HepG2 (cell line): ENCODE data around the gene PLOD2. TPM values are rescaled to one million over a fixed set of nuclear protein-coding genes. Genes with fewer than 3 reads are reported as not detected.
A peak's percentile ranks its signal among the peaks of the same experiment; 100 is the strongest.

Experiments used
- ATF4 ChIP-seq, 2 experiments: fragments of 450-650 bp in 1 of 2; sonication (generic) in 1 of 2; formaldehyde crosslinking; IDR thresholded peaks; 2 replicates each; pipeline versions ENCODE4 v1.5.0 to v1.8.0; 2020 to 2022; ENCODE audit warnings: mild to moderate bottlenecking in 1 of 2, missing genetic modification reagents in 1 of 2
- E2F2 ChIP-seq: sonication (generic); formaldehyde crosslinking; IDR thresholded peaks from 2 replicates; pipeline ENCODE4 v1.4.0; 2020; ENCODE audit warnings: missing genetic modification reagents, borderline replicate concordance
- ETV6 ChIP-seq: sonication (generic); formaldehyde crosslinking; conservative IDR thresholded peaks from 2 replicates; pipeline ENCODE4 v1.4.0; 2020; ENCODE audit warnings: missing genetic modification reagents
- KDM3A ChIP-seq: IDR thresholded peaks from 2 replicates; pipeline ENCODE4 v1.6.1; 2018; ENCODE audit warnings: low read depth, missing compliant biosample characterization
- MXD1 ChIP-seq: sonication (generic); formaldehyde crosslinking; IDR thresholded peaks from 2 replicates; pipeline ENCODE4 v1.4.0; 2020; ENCODE audit warnings: mild to moderate bottlenecking, missing genetic modification reagents
- MZF1 ChIP-seq: sonication (generic); formaldehyde crosslinking; IDR thresholded peaks from 2 replicates; pipeline ENCODE4 v1.8.1; 2023; ENCODE audit warnings: mild to moderate bottlenecking, missing genetic modification reagents, borderline replicate concordance
- PHF21A ChIP-seq: sonication (generic); formaldehyde crosslinking; IDR thresholded peaks from 2 replicates; pipeline ENCODE4 v1.5.0; 2020; ENCODE audit warnings: mild to moderate bottlenecking, missing genetic modification reagents
- REL ChIP-seq: sonication (generic); formaldehyde crosslinking; conservative IDR thresholded peaks from 2 replicates; pipeline ENCODE4 v1.8.0; 2022; ENCODE audit warnings: mild to moderate bottlenecking, missing genetic modification reagents, moderate library complexity
- THAP11 ChIP-seq: IDR thresholded peaks from 2 replicates; pipeline ENCODE4 v1.6.1; 2016; ENCODE audit warnings: missing biosample characterization, missing genetic modification reagents
- ZBTB1 ChIP-seq: sonication (generic); formaldehyde crosslinking; IDR thresholded peaks from 2 replicates; pipeline ENCODE4 v1.4.0; 2020; ENCODE audit warnings: missing genetic modification reagents, borderline replicate concordance
- ZFP36 ChIP-seq: fragments of 150-350 bp; IDR thresholded peaks from 2 replicates; pipeline ENCODE4 v1.6.1; 2018; ENCODE audit warnings: borderline replicate concordance, low read length, low read depth; ENCODE audit not compliant: partially characterized antibody
- ZNF20 ChIP-seq: sonication (generic); formaldehyde crosslinking; IDR thresholded peaks from 2 replicates; pipeline ENCODE4 v1.4.0; 2020; ENCODE audit warnings: mild to moderate bottlenecking, moderate library complexity, missing genetic modification reagents
- ZNF24 ChIP-seq: fragments of 450-650 bp; IDR thresholded peaks from 2 replicates; pipeline ENCODE4 v1.6.1; 2017; ENCODE audit warnings: antibody characterized with exemption, mild to moderate bottlenecking
- ZNF605 ChIP-seq: sonication (generic); formaldehyde crosslinking; IDR thresholded peaks from 2 replicates; pipeline ENCODE4 v1.8.0; 2022; ENCODE audit warnings: mild to moderate bottlenecking, missing genetic modification reagents
- ZNF784 ChIP-seq: sonication (generic); formaldehyde crosslinking; IDR thresholded peaks from 2 replicates; pipeline ENCODE4 v1.5.1; 2020; ENCODE audit warnings: missing genetic modification reagents, mild to moderate bottlenecking, borderline replicate concordance
- ZNF792 ChIP-seq: IDR thresholded peaks from 2 replicates; pipeline ENCODE4 v1.6.1; 2016
- polyA plus RNA-seq, 8 experiments: library from polyadenylated mRNA; depleted of rRNA in 3 of 8; stranded (reverse) in 7 of 8; unstranded in 1 of 8; fragments of >200 nt; fragmentation: Illumina TruSeq in 4 of 8; extraction: Trizol in 4 of 8; gene quantifications; 2 replicates each; pipeline versions ENCODE4 v1.2.1 to v1.2.3, GENCODE V29; 2011 to 2016; ENCODE audit warnings: low read depth in 4 of 8, missing spikeins in 1 of 8, mixed read lengths in 1 of 8; ENCODE audit not compliant: insufficient read depth in 1 of 8
- total RNA-seq, 5 experiments: library from RNA; depleted of rRNA; stranded (reverse); fragments of >200 nt; fragmentation: Illumina TruSeq; extraction: Trizol; gene quantifications; 2 replicates each; pipeline ENCODE4 v1.2.3, GENCODE V29; 2016; ENCODE audit warnings: low read depth in 1 of 5
- TF ChIP-seq, protein P1 (sequence below): IDR thresholded peaks from 2 replicates; pipeline ENCODE4 v1.6.1; 2016; ENCODE audit warnings: missing compliant biosample characterization, missing genetic modification reagents, borderline replicate concordance
- TF ChIP-seq, protein P2 (sequence below): sonication (generic); formaldehyde crosslinking; IDR thresholded peaks from 2 replicates; pipeline ENCODE4 v1.5.0; 2020; ENCODE audit warnings: missing genetic modification reagents
- TF ChIP-seq, protein P3 (sequence below): sonication (generic); formaldehyde crosslinking; IDR thresholded peaks from 2 replicates; pipeline ENCODE4 v1.4.0; 2020; ENCODE audit warnings: missing genetic modification reagents
- TF ChIP-seq, protein P4 (sequence below): sonication (generic); formaldehyde crosslinking; IDR thresholded peaks from 2 replicates; pipeline ENCODE4 v1.4.0; 2020; ENCODE audit warnings: missing genetic modification reagents, mild to moderate bottlenecking, borderline replicate concordance

Gene PLOD2
- total and polyA plus RNA-seq, 2 of the 13 experiments (the other 11 are each of a cell fraction or from before 2014, with no cell fraction given) = 107 to 161 TPM

DNA sequence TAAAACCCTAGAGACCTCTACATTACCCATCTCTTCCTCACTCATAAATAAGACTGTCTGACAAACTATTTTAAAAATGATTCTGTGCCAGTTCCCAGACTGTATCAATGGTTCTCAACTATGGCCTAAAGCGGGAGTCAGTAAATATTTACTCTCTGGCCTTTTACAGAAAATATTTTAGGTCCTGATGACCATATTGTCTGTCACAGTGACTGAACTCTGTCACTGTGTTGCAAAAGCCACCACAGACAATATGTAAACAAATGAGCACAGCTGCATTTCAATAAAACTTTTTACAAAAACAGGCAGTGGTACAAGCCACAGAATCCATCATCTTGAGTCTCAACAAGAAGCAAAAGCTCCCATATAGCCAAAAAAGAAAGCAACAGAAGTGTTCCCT, 45.4 kb downstream of the PLOD2 start (continued):
- TF ChIP-seq, protein P1, sequence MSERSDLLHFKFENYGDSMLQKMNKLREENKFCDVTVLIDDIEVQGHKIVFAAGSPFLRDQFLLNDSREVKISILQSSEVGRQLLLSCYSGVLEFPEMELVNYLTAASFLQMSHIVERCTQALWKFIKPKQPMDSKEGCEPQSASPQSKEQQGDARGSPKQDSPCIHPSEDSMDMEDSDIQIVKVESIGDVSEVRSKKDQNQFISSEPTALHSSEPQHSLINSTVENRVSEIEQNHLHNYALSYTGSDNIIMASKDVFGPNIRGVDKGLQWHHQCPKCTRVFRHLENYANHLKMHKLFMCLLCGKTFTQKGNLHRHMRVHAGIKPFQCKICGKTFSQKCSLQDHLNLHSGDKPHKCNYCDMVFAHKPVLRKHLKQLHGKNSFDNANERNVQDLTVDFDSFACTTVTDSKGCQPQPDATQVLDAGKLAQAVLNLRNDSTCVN (CRISPR knock-in tag) = no peak
- no peak; the same call in 1 of the 2 replicates for TF ChIP-seq KDM3A (CRISPR knock-in tag)
- TF ChIP-seq REL (CRISPR knock-in tag) = no peak
- TF ChIP-seq ZNF20 (CRISPR knock-in tag) = no peak
- TF ChIP-seq THAP11 (CRISPR knock-in tag) = peak; percentile 25; the same call in 1 of the 2 replicates
- TF ChIP-seq MZF1 (CRISPR knock-in tag) = no peak
- TF ChIP-seq, protein P2, sequence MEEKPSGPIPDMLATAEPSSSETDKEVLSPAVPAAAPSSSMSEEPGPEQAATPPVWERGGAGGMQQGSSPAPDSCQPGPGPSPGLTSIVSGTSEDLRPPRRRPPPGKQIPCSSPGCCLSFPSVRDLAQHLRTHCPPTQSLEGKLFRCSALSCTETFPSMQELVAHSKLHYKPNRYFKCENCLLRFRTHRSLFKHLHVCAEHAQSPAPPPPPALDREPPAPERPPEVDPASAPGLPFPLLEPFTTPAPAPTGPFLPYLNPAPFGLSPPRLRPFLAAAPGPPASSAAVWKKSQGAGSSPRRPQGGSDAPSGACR = no peak
- TF ChIP-seq E2F2 (CRISPR knock-in tag) = no peak
- TF ChIP-seq ATF4 (CRISPR knock-in tag; IDR thresholded peaks at IDR 0.05) = peak in 1 of 2 experiments; percentile 74; a peak in 2 of 4 replicates
- no peak for TF ChIP-seq ZBTB1 (CRISPR knock-in tag)
- TF ChIP-seq PHF21A (CRISPR knock-in tag) = no peak
- TF ChIP-seq MXD1 = no peak
- TF ChIP-seq, protein P3, sequence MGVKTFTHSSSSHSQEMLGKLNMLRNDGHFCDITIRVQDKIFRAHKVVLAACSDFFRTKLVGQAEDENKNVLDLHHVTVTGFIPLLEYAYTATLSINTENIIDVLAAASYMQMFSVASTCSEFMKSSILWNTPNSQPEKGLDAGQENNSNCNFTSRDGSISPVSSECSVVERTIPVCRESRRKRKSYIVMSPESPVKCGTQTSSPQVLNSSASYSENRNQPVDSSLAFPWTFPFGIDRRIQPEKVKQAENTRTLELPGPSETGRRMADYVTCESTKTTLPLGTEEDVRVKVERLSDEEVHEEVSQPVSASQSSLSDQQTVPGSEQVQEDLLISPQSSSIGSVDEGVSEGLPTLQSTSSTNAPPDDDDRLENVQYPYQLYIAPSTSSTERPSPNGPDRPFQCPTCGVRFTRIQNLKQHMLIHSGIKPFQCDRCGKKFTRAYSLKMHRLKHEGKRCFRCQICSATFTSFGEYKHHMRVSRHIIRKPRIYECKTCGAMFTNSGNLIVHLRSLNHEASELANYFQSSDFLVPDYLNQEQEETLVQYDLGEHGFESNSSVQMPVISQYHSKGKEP (CRISPR knock-in tag) = no peak
- TF ChIP-seq, protein P4, sequence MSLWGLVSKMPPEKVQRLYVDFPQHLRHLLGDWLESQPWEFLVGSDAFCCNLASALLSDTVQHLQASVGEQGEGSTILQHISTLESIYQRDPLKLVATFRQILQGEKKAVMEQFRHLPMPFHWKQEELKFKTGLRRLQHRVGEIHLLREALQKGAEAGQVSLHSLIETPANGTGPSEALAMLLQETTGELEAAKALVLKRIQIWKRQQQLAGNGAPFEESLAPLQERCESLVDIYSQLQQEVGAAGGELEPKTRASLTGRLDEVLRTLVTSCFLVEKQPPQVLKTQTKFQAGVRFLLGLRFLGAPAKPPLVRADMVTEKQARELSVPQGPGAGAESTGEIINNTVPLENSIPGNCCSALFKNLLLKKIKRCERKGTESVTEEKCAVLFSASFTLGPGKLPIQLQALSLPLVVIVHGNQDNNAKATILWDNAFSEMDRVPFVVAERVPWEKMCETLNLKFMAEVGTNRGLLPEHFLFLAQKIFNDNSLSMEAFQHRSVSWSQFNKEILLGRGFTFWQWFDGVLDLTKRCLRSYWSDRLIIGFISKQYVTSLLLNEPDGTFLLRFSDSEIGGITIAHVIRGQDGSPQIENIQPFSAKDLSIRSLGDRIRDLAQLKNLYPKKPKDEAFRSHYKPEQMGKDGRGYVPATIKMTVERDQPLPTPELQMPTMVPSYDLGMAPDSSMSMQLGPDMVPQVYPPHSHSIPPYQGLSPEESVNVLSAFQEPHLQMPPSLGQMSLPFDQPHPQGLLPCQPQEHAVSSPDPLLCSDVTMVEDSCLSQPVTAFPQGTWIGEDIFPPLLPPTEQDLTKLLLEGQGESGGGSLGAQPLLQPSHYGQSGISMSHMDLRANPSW (CRISPR knock-in tag) = no peak
- TF ChIP-seq ZFP36 = no peak
- TF ChIP-seq ZNF24 = no peak
- no peak for TF ChIP-seq ZNF784
- TF ChIP-seq ZNF792 (CRISPR knock-in tag) = 0 out of 2 replicates have a peak, but pooled peaks have one; percentile 49
- TF ChIP-seq ETV6 (CRISPR knock-in tag) = no peak
- no peak for TF ChIP-seq ZNF605 (CRISPR knock-in tag)
